Measurements from ENCODE around the gene PKD2. TPM values are rescaled to one million over a fixed set of nuclear protein-coding genes. Genes with fewer than 3 reads are reported as not detected.
A peak's percentile ranks its signal among the peaks of the same experiment; 100 is the strongest.
"Not testable (repeated sequence)": the region's sequence is repeated elsewhere in the genome, so short reads cannot be mapped to it uniquely, and the experiment has no call there.

Gene PKD2
- total RNA-seq, 6 experiments from 2014 or later, result 67.8 to 103 (median 70.4) TPM

GRCh38 chr4:87986508-87986907 is 20.9 kb upstream of the PKD2 start:
- no peaks in the 10 kb centered on the region for H3K9me3 Mint-ChIP-seq

GRCh38 chr4:87989765-87990164 is 17.7 kb upstream of the PKD2 start:
- H3K4me1 Mint-ChIP-seq (ENCODE audit: low read depth), result peaks cover 6% of the 10 kb centered on the region; the same call in 1 of the 2 replicates
- H3K9me3 Mint-ChIP-seq, result no peaks in the 10 kb centered on the region
- DNase-seq, result no peak
- no peak overlapping the region for H3K4me3 Mint-ChIP-seq
- H3K27ac Mint-ChIP-seq, result no peak overlapping the region
- no peak for TF ChIP-seq CTCF (IDR thresholded peaks at IDR 0.05)
- peaks cover 2% of the 10 kb centered on the region for H3K27me3 Mint-ChIP-seq (ENCODE audit: insufficient read depth)
- no peaks in the 10 kb centered on the region for H3K36me3 Mint-ChIP-seq (ENCODE audit: low read depth)

More at GRCh38 chr4:87986508-87986907, 20.9 kb upstream of the PKD2 start:
- no peaks in the 10 kb centered on the region for H3K36me3 Mint-ChIP-seq (ENCODE audit: low read depth)
- H3K27ac Mint-ChIP-seq, result no peak overlapping the region
- no peak overlapping the region for H3K4me3 Mint-ChIP-seq
- TF ChIP-seq CTCF (IDR thresholded peaks at IDR 0.05), result no peak
- DNase-seq, result no peak
- H3K4me1 Mint-ChIP-seq (ENCODE audit: low read depth), result peaks cover 13% of the 10 kb centered on the region
- H3K27me3 Mint-ChIP-seq (ENCODE audit: insufficient read depth), result peaks cover 2% of the 10 kb centered on the region

GRCh38 chr4:87995435-87995834 is 12.0 kb upstream of the PKD2 start:
- H3K4me1 Mint-ChIP-seq (ENCODE audit: low read depth), result no peaks in the 10 kb centered on the region
- H3K9me3 Mint-ChIP-seq, result no peaks in the 10 kb centered on the region

GRCh38 chr4:87999191-87999691 is 8.2 kb upstream of the PKD2 start:
- not testable (repeated sequence) for H3K27me3 Mint-ChIP-seq (ENCODE audit: insufficient read depth); H3K9me3 Mint-ChIP-seq; DNase-seq; H3K27ac Mint-ChIP-seq; H3K36me3 Mint-ChIP-seq (ENCODE audit: low read depth); H3K4me3 Mint-ChIP-seq
- peaks cover 25% of the 10 kb centered on the region for H3K4me1 Mint-ChIP-seq (ENCODE audit: low read depth)

More at GRCh38 chr4:87995435-87995834, 12.0 kb upstream of the PKD2 start:
- Mint-ChIP-seq H3K27ac (no peak overlapping the region), H3K4me3 (no peak overlapping the region), H3K27me3 (ENCODE audit: insufficient read depth) (no peaks in the 10 kb centered on the region; the same call in 1 of the 2 replicates), H3K36me3 (ENCODE audit: low read depth) (no peaks in the 10 kb centered on the region)
- no peak for DNase-seq
- TF ChIP-seq CTCF (IDR thresholded peaks at IDR 0.05), result no peak

- no peak for DNase-seq
- Mint-ChIP-seq H3K4me1 (ENCODE audit: low read depth) (peaks cover 52% of the 10 kb centered on the region), H3K36me3 (ENCODE audit: low read depth) (no peaks in the 10 kb centered on the region), H3K4me3 (no peak overlapping the region), H3K27me3 (ENCODE audit: insufficient read depth) (no peaks in the 10 kb centered on the region), H3K27ac (peak overlapping the region; percentile 96), H3K9me3 (no peaks in the 10 kb centered on the region)
- TF ChIP-seq CTCF (IDR thresholded peaks at IDR 0.05), result no peak
Measured at GRCh38 chr4:88001871-88002270, 5.6 kb upstream of the PKD2 start.

GRCh38 chr4:88002786-88003185 is 4.6 kb upstream of the PKD2 start:
- DNase-seq, result peak; percentile 71
- Mint-ChIP-seq H3K4me3 (peak overlapping the region; percentile 73), H3K27me3 (ENCODE audit: insufficient read depth) (no peaks in the 10 kb centered on the region), H3K4me1 (ENCODE audit: low read depth) (peaks cover 54% of the 10 kb centered on the region), H3K27ac (peak overlapping the region; percentile 96), H3K9me3 (no peaks in the 10 kb centered on the region), H3K36me3 (ENCODE audit: low read depth) (no peaks in the 10 kb centered on the region)
- TF ChIP-seq CTCF (IDR thresholded peaks at IDR 0.05), result no peak

Measured in HFFc6 (cell line).